Fibroblast of skin of back (primary cell): ENCODE measurements around the gene C1orf122. TPM values are rescaled to one million over a fixed set of nuclear protein-coding genes. Genes with fewer than 3 reads are reported as not detected.
"Not testable (repeated sequence)": the region's sequence is repeated elsewhere in the genome, so short reads cannot be mapped to it uniquely, and the experiment has no call there.

ENCODE experiments used
- DNase-seq: peaks from one replicate; pipeline ENCODE4 v3.0.0-alpha.2; 2013
- polyA plus RNA-seq, 2 experiments: library from polyadenylated mRNA; unstranded; fragments of 120-200 nt; gene quantifications; one replicate each; pipeline ENCODE4 v1.2.1, GENCODE V29; 2013; ENCODE audit not compliant: insufficient read length in 2 of 2

C1orf122 gene
- polyA plus RNA-seq (2013, experiment 1 of 2; ENCODE audit: insufficient read length): 57.9 TPM
- polyA plus RNA-seq (2013, experiment 2 of 2; ENCODE audit: insufficient read length): 38.1 TPM

- DNase-seq: peak; percentile 95
Measured at GRCh38 chr1:37807555-37808368, at the start of gene C1orf122, which contains the start of gene YRDC. TSS of gene C1orf122 (plus strand) at chr1:37807790. CDS start at chr1:37808405, 615 bp downstream. TSS of gene YRDC (minus strand) at chr1:37808208. CDS start at chr1:37808180, 28 bp downstream.

- no peak for DNase-seq
Measured at GRCh38 chr1:37759451-37759850, 48.1 kb upstream of the C1orf122 start.

GRCh38 chr1:37761416-37762095, 46.0 kb upstream of the C1orf122 start:
- no peak for DNase-seq

- no peak for DNase-seq
Measured at GRCh38 chr1:37762516-37762915, 45.1 kb upstream of the C1orf122 start.

- no peak for DNase-seq
Measured at GRCh38 chr1:37763791-37764413, 43.7 kb upstream of the C1orf122 start.

GRCh38 chr1:37764414-37764825, 43.2 kb upstream of the C1orf122 start:
- DNase-seq: peak; percentile 53

GRCh38 chr1:37764888-37765441, 42.6 kb upstream of the C1orf122 start, which contains the start of gene EPHA10:
TSS of gene EPHA10 (minus strand) at chr1:37765120. CDS start at chr1:37765066, 54 bp downstream.
- DNase-seq: no peak

- no peak for DNase-seq
Measured at GRCh38 chr1:37765916-37766664, 41.5 kb upstream of the C1orf122 start.

- DNase-seq: no peak
Measured at GRCh38 chr1:37767488-37767887, 40.1 kb upstream of the C1orf122 start.

- not testable (repeated sequence) for DNase-seq
Measured at GRCh38 chr1:37771440-37771839, 36.1 kb upstream of the C1orf122 start.

- no peak for DNase-seq
Measured at GRCh38 chr1:37776946-37777516, 30.6 kb upstream of the C1orf122 start.

- no peak for DNase-seq
Measured at GRCh38 chr1:37778654-37779053, 28.9 kb upstream of the C1orf122 start.

- DNase-seq: no peak
Measured at GRCh38 chr1:37782491-37782890, 25.1 kb upstream of the C1orf122 start.

GRCh38 chr1:37792943-37793686, 14.5 kb upstream of the C1orf122 start:
- DNase-seq: no peak

GRCh38 chr1:37793773-37794371, 13.7 kb upstream of the C1orf122 start, which contains the start of gene MANEAL:
TSS of gene MANEAL (plus strand) at chr1:37793847. CDS start at chr1:37794183, 336 bp downstream.
- DNase-seq: peak; percentile 55

GRCh38 chr1:37794372-37795339, 12.9 kb upstream of the C1orf122 start:
- DNase-seq: no peak

GRCh38 chr1:37795340-37796125, 12.1 kb upstream of the C1orf122 start:
- peak; percentile 44 for DNase-seq

- DNase-seq: peak; percentile 32
Measured at GRCh38 chr1:37797750-37798345, 9.7 kb upstream of the C1orf122 start.
